BE2C (cell line): Measurements from ENCODE around the gene PAMR1.

Source experiments
- DNase-seq: peaks from one replicate; pipeline ENCODE4 v3.0.0-alpha.2; 2020
- H3K27me3 ChIP-seq: fragments of 250-450 bp; sonication (Bioruptor Pico); 2 replicates; pipeline ENCODE4 v1.5.1; 2020; ENCODE audit warnings: mild to moderate bottlenecking
- H3K36me3 ChIP-seq: fragments of 250-450 bp; sonication (Bioruptor Pico); 2 replicates; pipeline ENCODE4 v1.5.1; 2020; ENCODE audit warnings: mild to moderate bottlenecking
- H3K4me1 ChIP-seq: fragments of 250-450 bp; sonication (Bioruptor Pico); 2 replicates; pipeline ENCODE4 v1.5.1; 2020
- H3K4me3 ChIP-seq: 2 replicates; pipeline ENCODE4 v1.5.1; 2011; ENCODE audit warnings: low read depth, low read length
- H3K9me3 ChIP-seq: fragments of 250-450 bp; sonication (Bioruptor Pico); 2 replicates; pipeline ENCODE4 v1.5.1; 2020
- CTCF ChIP-seq: IDR thresholded peaks from 2 replicates; pipeline ENCODE4 v1.5.1; 2012; ENCODE audit warnings: mild to moderate bottlenecking, low read depth, low read length

Gene PAMR1

DNA sequence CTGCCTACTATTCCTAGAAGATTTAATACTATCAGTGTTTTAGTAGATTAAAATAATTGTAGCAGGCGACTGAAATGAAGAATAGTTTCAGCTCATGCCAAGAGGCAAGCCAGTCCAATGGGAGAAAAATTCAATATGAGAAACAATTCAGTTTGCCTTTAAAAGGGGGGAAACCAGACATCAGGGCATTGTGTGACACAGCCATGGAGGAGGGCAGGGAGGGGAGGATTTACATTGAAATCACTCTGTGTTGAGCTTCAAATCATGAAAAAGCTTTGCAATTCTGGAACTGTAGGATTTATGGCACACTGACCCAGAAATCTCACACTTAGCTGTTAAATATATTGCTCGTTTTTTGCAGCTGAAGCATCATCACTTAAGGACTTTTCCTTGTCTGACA, 110.6 kb downstream of the PAMR1 start:
- Histone ChIP-seq H3K36me3 (no peaks in the 10 kb centered on the region), H3K27me3 (peaks cover 46% of the 10 kb centered on the region), H3K9me3 (no peaks in the 10 kb centered on the region), H3K4me1 (no peaks in the 10 kb centered on the region), H3K4me3 (no peak overlapping the region)
- no peak for TF ChIP-seq CTCF
- no peak for DNase-seq

GRCh38 chr11:35414311-35414710, 111.1 kb downstream of the PAMR1 start:
- Histone ChIP-seq H3K9me3 (no peaks in the 10 kb centered on the region), H3K27me3 (peaks cover 42% of the 10 kb centered on the region), H3K4me3 (no peak overlapping the region), H3K36me3 (no peaks in the 10 kb centered on the region), H3K4me1 (no peaks in the 10 kb centered on the region)
- DNase-seq, result no peak
- TF ChIP-seq CTCF, result no peak

- H3K27me3 ChIP-seq, result peaks cover 35% of the 10 kb centered on the region
- H3K9me3 ChIP-seq, result no peaks in the 10 kb centered on the region
- DNase-seq, result no peak
- no peak for TF ChIP-seq CTCF
- H3K36me3 ChIP-seq, result no peaks in the 10 kb centered on the region
- H3K4me1 ChIP-seq, result no peaks in the 10 kb centered on the region
- no peak overlapping the region for H3K4me3 ChIP-seq
These were observed 111.8 kb downstream of the PAMR1 start for GRCh38 chr11:35413598-35413997.

- Histone ChIP-seq H3K36me3 (no peaks in the 10 kb centered on the region), H3K27me3 (peaks cover 21% of the 10 kb centered on the region), H3K4me3 (no peak overlapping the region), H3K9me3 (no peaks in the 10 kb centered on the region), H3K4me1 (no peaks in the 10 kb centered on the region)
- no peak for DNase-seq
- TF ChIP-seq CTCF, result peak; percentile 56
These were observed 113.1 kb downstream of the PAMR1 start for GRCh38 chr11:35412285-35412684.

- no peak overlapping the region for H3K4me3 ChIP-seq
- no peaks in the 10 kb centered on the region for H3K36me3 ChIP-seq
- DNase-seq, result no peak
- no peaks in the 10 kb centered on the region for H3K9me3 ChIP-seq
- no peaks in the 10 kb centered on the region for H3K4me1 ChIP-seq
- no peak for TF ChIP-seq CTCF
- no peaks in the 10 kb centered on the region for H3K27me3 ChIP-seq
These were observed 118.4 kb downstream of the PAMR1 start for GRCh38 chr11:35407041-35407440.

- no peaks in the 10 kb centered on the region for H3K9me3 ChIP-seq
- H3K27me3 ChIP-seq, result no peaks in the 10 kb centered on the region
- DNase-seq, result peak; percentile 28
- TF ChIP-seq CTCF, result peak; percentile 57
- no peaks in the 10 kb centered on the region for H3K36me3 ChIP-seq
- H3K4me3 ChIP-seq, result no peak overlapping the region
- H3K4me1 ChIP-seq, result no peaks in the 10 kb centered on the region
These were observed 121.0 kb downstream of the PAMR1 start for GRCh38 chr11:35404388-35404775.
